A673 (cell line): ENCODE results near the gene FGFR4. TPM values are rescaled to one million over a fixed set of nuclear protein-coding genes. Genes with fewer than 3 reads are reported as not detected.

ENCODE experiments used
- BruUV-seq: library from RNA; stranded (reverse); fragments of 400-500 nt; replicated peaks from 2 replicates; lab custom pipeline; 2021; lab: Mats Ljungman, UMichigan
- CTCF ChIA-PET: fragments of 300-600 bp; sonication (Branson Sonifier 250); formaldehyde crosslinking; loops from one replicate; lab custom pipeline; 2022; ENCODE audit warnings: antibody characterized with exemption; lab: Charles Lee
- POLR2A ChIA-PET: fragments of 300-600 bp; sonication (Branson Sonifier 250); formaldehyde crosslinking; loops from one replicate; lab custom pipeline; 2022; ENCODE audit warnings: antibody characterized with exemption; ENCODE audit not compliant: low non-redundant PET; lab: Charles Lee
- DNase-seq: peaks from one replicate; pipeline ENCODE4 v3.0.0-alpha.2; 2015; ENCODE audit warnings: low spot score
- H3K27ac ChIP-seq: fragments of 200-600 bp; sonication (generic); 2 replicates; pipeline ENCODE4 v1.5.1; 2016; ENCODE audit warnings: mixed run types, low read depth, mild to moderate bottlenecking, mixed read lengths, antibody characterized with exemption, low read length; ENCODE audit not compliant: poor library complexity, severe bottlenecking
- H3K27me3 ChIP-seq: fragments of 200-600 bp; sonication (generic); replicated peaks from 2 replicates; pipeline ENCODE4 v1.6.1; 2017; ENCODE audit warnings: mixed run types, low read depth, mild to moderate bottlenecking, mixed read lengths, antibody characterized with exemption, low read length; ENCODE audit not compliant: insufficient read depth, poor library complexity
- H3K36me3 ChIP-seq: fragments of 200-600 bp; sonication (generic); 2 replicates; pipeline ENCODE4 v1.6.1; 2016; ENCODE audit warnings: mixed run types, mild to moderate bottlenecking, mixed read lengths, antibody characterized with exemption, low read length; ENCODE audit not compliant: insufficient read depth, poor library complexity, severe bottlenecking
- H3K4me1 ChIP-seq: fragments of 200-600 bp; sonication (generic); 2 replicates; pipeline ENCODE4 v1.6.1; 2017; ENCODE audit warnings: mixed run types, mild to moderate bottlenecking, mixed read lengths, antibody characterized with exemption, low read length; ENCODE audit not compliant: insufficient read depth, poor library complexity, severe bottlenecking
- H3K4me3 ChIP-seq: fragments of 200-600 bp; sonication (generic); 2 replicates; pipeline ENCODE4 v1.5.1; 2016; ENCODE audit warnings: low read depth, mixed run types, mild to moderate bottlenecking, mixed read lengths, low read length; ENCODE audit not compliant: poor library complexity, severe bottlenecking
- H3K9me3 ChIP-seq: fragments of 200-600 bp; sonication (generic); 2 replicates; pipeline ENCODE4 v1.6.1; 2016; ENCODE audit warnings: mixed run types, low read depth, mild to moderate bottlenecking, mixed read lengths, antibody characterized with exemption, low read length; ENCODE audit not compliant: poor library complexity, severe bottlenecking
- CTCF ChIP-seq: fragments of 300-800, 200-600 bp; sonication (generic); conservative IDR thresholded peaks from 2 replicates; pipeline ENCODE4 v1.5.1; 2017; ENCODE audit warnings: low read depth, mild to moderate bottlenecking, antibody characterized with exemption, low read length, moderate library complexity, mixed read lengths
- EZH2 ChIP-seq: fragments of 200-600 bp; sonication (generic); IDR thresholded peaks from 2 replicates; pipeline ENCODE4 v1.6.1; 2017; ENCODE audit warnings: borderline replicate concordance, low read depth, mild to moderate bottlenecking, mixed read lengths, antibody characterized with exemption, low read length; ENCODE audit not compliant: poor library complexity, severe bottlenecking
- intact Hi-C: fragments of 100-400 bp; cut with micrococcal nuclease; formaldehyde crosslinking; loops from one replicate; pipeline ENCODE4 v1.10.0; 2022; ENCODE audit not compliant: unreplicated experiment
- total RNA-seq: library from RNA; stranded (reverse); gene quantifications from 2 replicates; pipeline ENCODE4 v1.2.3, GENCODE V29; 2021

Gene FGFR4
- total RNA-seq, 1 experiment from 2014 or later: 17.2 TPM

DNA sequence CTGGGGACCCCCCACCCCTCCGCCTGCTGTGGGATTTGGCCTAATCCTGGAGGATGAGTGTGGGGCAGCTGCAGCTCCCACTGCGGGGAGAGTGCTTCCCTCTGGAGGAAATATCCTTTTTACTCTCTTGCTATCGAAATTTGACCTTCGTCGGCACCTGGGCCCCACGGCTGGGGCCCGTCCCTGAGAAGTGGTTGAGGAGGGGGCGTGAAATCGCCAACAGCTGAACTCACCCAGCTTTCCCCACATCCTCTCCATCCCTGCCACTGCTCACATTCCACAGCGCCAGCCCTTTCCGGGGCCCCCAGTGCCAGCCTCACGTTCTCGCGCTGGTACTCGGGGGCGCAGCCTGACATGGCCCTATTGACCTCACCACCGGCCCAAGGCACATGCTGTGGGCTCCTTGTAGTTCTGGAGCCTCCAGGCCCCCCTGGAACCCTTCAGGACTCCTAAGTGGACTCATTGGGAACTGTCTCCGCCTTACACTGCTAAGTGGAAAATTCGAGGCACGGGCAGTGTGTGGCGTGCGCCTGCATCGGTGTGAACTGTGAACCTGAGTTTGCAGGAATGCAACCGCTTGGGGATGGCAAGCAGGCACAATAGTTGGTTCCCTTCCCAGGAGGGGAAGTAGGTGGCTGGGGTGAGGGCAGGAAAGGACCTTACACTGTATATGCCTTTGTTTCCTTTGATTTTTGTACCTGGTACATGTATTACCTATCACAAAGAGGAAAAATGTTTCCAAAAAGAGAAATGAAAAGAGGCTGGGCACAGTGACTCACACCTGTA lies 19.2 kb downstream of the FGFR4 start:
- Histone ChIP-seq H3K4me1 (no peaks in the 10 kb centered on the region), H3K36me3 (no peaks in the 10 kb centered on the region), H3K27me3 (no peaks in the 10 kb centered on the region), H3K9me3 (no peaks in the 10 kb centered on the region), H3K27ac (no peak overlapping the region), H3K4me3 (no peak overlapping the region)
- no peak for DNase-seq
- POLR2A ChIA-PET: interaction anchor here (0.6 kb wide), 1 partner anchor 23 kb away, joined by 3 read pairs; no protein-coding TSS in a partner anchor
- BruUV-seq: no TSS peak
- intact Hi-C loops: no loop called here
- CTCF ChIA-PET: interaction anchor here (0.7 kb wide), 1 partner anchor 32 kb away, joined by 4 read pairs; no protein-coding TSS in a partner anchor
- TF ChIP-seq EZH2: no peak
- TF ChIP-seq CTCF: no peak

- ChIA-PET POLR2A (no interaction called here), CTCF (no interaction called here)
- TF ChIP-seq EZH2 (no peak), CTCF (no peak)
- no TSS peak for BruUV-seq
- Histone ChIP-seq H3K9me3 (no peaks in the 10 kb centered on the region), H3K36me3 (no peaks in the 10 kb centered on the region), H3K4me1 (no peaks in the 10 kb centered on the region), H3K4me3 (no peak overlapping the region), H3K27ac (no peak overlapping the region), H3K27me3 (no peaks in the 10 kb centered on the region)
- no peak for DNase-seq
- intact Hi-C loops: no loop called here
Measured at GRCh38 chr5:177107159-177107558, 20.4 kb downstream of the FGFR4 start.

DNA sequence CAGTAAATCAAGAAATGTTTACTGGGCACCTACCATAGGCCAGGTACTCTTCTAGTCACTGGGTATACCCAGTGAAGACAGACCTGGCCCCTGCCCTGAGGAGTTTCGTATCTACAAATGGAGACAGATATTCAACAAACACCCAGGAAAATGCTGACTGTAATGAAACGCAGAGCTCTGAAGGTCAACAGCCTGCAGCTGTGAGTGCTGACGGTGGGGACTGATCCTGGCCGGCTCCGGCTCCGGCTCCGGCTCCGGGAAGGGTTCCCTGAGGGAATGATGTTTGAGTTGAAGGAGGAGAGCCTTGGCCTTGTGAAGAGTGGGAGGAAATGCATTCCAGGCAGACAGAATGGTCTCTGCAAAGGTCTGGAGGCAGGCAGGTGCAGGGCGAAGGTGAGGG lies 23.1 kb downstream of the FGFR4 start:
- TF ChIP-seq EZH2 (no peak), CTCF (no peak)
- H3K27ac ChIP-seq: no peak overlapping the region
- H3K4me1 ChIP-seq: no peaks in the 10 kb centered on the region
- no peak overlapping the region for H3K4me3 ChIP-seq
- no peak for DNase-seq
- POLR2A ChIA-PET: no interaction called here
- no peaks in the 10 kb centered on the region for H3K9me3 ChIP-seq
- no peaks in the 10 kb centered on the region for H3K27me3 ChIP-seq
- CTCF ChIA-PET: no interaction called here
- intact Hi-C loops: no loop called here
- no TSS peak for BruUV-seq
- H3K36me3 ChIP-seq: no peaks in the 10 kb centered on the region
